Fibroblast of the conjunctiva (primary cell): ENCODE measurements around the gene SCN5A.

Source experiments
- DNase-seq: peaks from one replicate; pipeline ENCODE4 v3.0.0-alpha.2; 2010; ENCODE audit warnings: low read depth

Gene SCN5A

DNA sequence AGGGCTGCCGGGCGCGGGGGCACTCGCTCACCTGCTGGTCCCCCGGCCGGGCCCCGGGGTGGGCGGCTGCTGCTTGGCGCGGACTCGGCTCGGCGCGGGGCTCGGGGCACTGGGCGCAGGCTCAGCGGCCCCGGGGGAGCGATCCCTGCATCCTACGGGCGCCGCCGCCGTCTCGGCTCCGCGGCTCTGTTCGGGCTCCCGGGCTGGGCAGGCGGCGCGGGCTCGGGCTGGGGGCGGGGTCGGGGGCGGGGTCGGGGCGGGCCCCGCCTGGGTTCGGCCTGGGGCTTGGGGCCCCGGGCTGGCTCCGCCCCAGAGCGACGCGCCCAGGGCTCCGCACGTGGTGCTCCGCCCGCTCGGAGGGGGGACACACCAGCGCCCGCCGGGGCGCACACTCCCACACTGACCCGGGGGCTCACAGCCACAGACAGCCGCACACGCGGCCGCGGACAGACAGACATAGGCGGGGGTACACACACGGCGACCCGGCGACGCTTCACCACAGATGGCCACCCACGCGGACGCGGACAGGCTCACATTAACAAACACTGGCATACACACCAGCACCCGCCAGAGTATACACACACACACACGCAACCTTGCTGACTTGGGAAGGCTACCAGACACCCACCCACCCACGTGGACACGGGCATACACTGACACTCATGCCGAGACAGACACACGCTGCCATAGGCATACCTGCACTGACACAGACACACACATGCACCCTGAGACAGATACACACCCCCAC, at the start of gene SCN5A:
TSS of gene SCN5A (minus strand) at position 188 of the 748 bp plus-strand sequence. CDS start 16,380 bp downstream, outside the sequence.
- no peak for DNase-seq

DNA sequence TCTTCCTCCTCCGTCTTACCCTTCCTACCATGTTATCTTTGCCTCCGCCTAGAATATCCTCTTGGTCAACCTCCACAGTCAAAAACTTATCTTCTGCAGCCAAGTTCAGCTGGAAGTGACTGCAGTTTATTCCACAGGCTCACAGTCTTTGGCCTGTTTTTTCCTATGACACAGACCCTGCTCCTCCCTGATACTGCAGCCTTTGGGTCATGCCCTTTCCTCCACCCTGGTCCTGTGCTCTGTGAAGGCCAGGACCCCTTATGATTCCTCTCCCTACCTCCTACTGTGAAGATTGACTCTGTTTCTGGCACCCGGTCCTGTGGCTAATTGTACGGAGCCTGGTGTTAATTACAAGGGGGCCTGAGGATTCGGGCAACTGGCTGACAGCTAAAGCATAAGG, 49.3 kb upstream of the SCN5A start:
- DNase-seq = no peak

DNA sequence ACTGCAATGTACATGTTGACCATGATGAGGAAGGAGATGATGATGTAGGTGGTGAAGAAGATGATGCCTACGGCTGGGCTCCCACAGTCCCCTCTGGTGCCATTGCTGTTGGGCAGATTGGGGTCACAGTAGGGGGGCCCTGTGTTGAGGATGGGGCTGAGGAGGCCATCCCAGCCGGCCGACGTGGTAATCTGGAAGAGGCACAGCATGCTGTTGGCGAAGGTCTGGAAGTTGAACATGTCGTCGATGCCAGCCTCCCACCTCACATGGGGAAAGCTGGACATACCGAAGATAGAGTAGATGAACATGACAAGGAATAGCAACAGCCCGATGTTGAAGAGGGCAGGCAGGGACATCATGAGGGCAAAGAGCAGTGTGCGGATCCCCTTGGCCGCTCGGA, 48.6 kb upstream of the SCN5A start:
- DNase-seq = no peak

DNA sequence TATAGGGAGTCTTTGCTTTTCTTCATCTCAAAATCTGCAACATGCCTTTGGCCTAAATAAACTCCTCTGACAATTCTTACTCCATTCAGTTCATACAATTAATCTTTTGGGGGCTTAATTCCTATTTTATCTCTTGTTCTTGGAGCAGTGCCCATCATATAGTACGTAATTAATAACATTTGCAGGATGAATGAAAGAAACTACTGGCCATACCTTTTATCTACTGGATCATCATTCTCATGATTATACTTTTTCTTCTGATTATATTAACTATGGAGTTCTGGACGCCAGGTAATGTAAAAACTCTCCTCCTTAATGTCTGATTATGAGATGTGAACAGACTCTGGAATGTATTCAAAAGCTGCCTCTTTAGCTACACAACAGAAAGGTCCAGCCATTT, 46.5 kb upstream of the SCN5A start:
- no peak for DNase-seq

GRCh38 chr3:38690185-38690584, 40.7 kb upstream of the SCN5A start:
- DNase-seq = no peak

- DNase-seq = no peak
These were observed 40.3 kb upstream of the SCN5A start for GRCh38 chr3:38689774-38690173.

DNA sequence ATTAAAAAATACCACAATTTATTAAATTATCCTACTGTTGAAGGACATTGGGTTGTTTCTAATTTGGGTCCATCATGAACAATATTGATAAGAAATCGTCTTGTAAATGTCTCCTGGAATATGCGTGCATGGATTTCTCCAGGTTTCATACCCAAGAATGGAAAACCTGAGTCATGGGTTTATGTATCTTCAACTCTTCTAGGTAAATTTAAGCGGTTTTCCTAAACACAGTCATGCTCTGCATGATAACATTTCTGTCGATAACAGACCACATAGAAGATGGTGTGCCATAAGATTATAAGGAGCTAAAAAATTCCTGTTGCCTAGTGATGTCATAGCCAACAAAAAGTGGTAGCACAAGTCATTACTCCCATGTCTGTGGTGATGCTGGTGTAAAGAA, 39.9 kb upstream of the SCN5A start:
- DNase-seq = no peak

GRCh38 chr3:38687321-38687720, 37.8 kb upstream of the SCN5A start:
- no peak for DNase-seq

DNA sequence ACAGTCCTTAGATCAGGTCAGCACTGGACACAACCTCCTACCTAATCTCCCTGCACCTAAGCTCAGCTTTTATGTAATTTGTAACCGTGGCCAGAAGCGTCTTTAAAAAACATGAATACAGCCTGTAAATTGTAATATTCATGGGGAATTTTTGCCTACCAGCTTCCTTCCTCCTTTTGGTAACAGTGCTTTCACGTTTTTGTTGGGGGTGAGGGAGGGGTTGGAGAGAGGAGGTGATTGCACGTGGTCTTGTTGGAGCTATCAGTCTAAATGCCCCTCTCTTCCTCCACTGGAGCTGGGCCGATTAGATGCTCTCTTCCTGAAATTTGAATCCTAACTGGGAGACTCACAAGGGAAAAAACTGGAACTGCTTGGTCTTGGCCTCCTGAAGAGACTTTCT, 35.1 kb upstream of the SCN5A start:
- no peak for DNase-seq

DNA sequence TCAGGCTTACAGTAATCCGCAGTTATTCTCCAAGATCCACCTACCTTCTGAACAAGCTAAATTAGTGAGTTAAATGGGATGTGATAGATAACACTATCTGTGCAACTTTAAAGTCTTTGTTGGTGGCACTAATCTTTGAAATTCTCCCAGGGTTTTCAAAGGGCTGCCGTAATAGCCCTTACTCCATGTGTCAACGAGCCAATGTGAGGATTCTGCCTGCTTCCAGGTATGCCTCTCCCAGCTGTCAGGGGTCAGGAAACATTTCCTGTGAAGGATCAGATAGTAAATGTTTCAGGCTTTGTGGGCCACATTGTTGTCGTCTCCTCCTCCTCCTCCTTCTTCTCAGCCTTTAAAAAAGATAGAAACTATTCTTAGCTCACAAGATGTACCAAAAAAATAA, 20.2 kb upstream of the SCN5A start:
- DNase-seq = no peak

GRCh38 chr3:38662544-38662943, 13.1 kb upstream of the SCN5A start:
- no peak for DNase-seq

- no peak for DNase-seq
These were observed 9.4 kb upstream of the SCN5A start for GRCh38 chr3:38658841-38659240.

- no peak for DNase-seq
These were observed 7.9 kb upstream of the SCN5A start for GRCh38 chr3:38657369-38657768.

DNA sequence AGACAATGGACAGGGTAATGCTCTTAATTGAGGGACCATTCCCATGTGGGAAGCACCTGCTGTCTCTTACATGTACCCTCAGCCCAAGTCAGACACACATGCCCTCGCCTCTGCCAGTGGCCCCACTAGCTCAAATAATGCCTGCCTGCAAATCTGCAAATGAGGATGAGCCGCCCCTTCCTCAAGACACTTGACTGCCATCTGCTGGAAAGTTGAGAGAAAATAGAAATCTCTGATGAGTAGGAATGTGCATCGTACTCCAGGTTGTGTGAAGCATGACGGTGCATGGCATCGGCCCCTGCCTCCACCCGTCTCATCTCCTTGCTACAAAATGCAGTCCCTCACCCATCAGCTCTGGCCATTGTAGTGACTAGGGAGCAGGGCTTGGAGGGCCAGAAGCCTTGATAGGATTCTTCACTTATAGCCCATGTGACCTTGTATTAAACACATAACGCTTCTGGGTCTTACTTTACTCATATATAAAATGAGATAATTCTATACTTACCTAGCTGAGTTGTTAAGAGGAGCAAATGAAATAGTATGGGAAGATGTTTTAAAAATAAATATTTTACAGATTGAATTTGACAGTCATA, 6.3 kb upstream of the SCN5A start:
- DNase-seq = peak; percentile 29

GRCh38 chr3:38653685-38654537, 4.4 kb upstream of the SCN5A start:
- DNase-seq = no peak

DNA sequence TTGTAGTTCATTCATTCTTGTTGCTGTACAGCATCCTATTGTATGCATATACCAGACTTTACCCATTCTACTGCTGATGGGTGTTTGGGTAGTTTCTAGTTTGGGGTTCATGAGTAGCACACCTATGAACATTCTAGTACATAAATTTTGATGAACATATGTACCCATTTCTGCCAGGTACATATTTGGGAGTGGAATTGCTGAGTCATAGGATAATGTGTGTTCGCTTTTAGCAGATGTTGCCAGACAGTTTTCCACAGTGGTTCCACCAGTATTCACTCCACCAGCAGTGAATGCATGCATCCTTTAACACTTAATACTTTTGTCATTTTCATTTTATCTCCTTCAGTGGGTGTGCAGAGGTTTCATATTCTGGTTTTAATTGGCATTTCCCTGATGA, 3.4 kb upstream of the SCN5A start:
- DNase-seq = no peak

DNA sequence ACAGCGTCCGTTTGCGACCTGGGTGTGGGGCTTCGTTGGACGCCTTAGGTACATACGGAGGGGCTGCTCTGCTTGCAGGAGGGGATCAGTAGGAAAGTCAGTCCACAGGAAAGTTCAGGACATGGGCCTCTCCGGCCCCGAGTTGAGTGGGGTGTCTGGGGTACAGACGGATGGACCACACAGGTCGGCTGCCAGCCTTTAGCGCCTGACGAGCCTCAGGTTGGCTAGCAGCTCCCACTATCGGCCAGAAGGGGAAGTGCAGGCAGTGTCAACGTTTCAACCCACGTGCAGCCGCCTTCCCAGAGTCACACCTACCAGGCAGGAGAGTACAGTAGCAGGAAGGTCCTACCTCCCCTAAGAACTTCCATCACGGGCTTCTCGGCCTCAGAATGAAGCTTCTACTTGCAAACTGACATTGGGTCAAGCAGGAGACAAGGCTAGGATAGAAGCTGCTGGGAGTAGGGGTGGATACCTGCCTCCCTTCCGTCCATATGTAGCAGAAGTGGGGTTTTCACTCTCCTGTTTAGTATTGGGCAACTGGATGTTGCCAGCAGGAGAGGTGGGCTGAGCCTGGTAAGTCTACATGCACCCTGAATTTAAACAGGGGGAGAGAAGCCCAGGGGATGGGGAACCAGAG, 1.8 kb upstream of the SCN5A start:
- DNase-seq = no peak

DNA sequence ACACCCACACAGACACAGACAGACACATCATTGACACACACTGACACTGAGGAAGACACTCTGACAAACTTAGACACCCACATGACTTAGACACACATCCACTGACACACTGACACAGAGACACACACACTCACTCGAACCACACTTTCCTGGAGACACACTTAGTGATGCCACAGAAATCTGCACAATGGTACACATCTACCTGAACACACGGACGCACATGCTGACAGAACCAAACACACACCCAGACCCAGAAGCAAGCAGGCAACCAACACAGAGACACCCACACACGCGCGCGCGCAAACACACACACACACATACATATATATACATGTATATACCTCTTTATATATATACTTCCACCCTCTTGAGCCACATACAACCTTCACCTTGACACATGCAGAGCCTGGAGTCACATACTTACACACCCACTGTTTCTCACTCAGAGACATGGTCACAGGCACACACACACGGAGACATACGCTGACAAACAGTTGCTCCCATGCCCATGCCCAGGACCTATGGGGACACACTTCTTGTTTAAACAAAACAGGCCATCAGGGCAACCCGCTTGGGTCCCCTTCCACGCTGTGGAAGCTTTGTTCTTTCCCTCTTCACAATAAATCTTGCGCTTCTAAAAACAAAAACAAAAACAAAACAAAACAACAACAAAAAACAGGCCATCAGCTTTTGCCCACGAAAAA, 913 bp upstream of the SCN5A start:
- DNase-seq = no peak

DNA sequence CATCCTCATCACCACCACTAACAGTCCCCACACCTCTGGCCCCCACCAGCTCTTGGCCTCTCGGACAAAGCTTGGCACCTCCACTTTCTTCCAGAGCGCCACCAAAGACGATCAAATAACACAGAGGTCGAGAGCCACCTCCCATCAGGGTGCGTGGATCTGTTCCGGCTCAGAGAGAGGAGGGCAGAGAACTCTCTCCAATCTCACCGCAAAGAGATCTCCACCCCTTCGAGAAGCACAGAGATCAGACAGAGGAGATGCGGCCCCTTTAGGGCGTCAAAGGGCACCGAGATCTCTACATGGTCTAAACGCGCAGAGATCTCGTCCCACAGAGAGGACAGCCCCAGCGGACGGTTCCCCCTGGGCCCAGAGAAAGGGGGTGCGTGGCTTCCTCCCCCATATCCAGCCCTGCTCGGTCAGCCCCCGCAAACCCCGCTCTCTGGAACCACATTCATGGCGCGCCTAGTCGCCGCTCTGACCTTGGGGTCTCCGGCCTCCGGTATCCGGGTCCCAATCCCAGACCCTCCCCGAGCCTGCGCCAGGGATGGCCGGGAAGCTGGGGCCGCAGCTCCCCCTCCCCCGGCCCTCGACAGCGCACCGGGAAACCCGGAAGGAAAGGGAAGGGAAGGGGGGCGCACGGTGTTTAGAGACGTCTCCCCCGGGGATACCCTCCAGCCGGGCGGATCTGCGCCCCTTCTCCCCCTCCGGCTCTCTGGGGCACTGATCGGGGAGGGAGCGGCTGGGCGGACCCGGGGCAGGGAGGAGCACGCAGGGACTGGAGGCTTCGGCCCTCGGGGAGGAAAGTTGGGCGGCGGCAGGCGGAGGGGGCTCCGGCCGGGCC, 608 bp downstream of the SCN5A start:
- DNase-seq = no peak

GRCh38 chr3:38648024-38648658, 1.3 kb downstream of the SCN5A start:
- DNase-seq = no peak
